ENCODE measurements around the gene MUC13.

MUC13 gene

GRCh38 chr3:124861041-124861440 is 73.5 kb downstream of the MUC13 start:
- Histone ChIP-seq H3K4me3 (ENCODE audit: low read depth in 1 of 2, low read length in 2 of 2) (no peak overlapping the region), H3K9ac (ENCODE audit: low read depth, low read length) (no peak overlapping the region), H3K27me3 (ENCODE audit: insufficient read depth, low read length, poor library complexity) (peaks cover 3% of the 10 kb centered on the region), H3K27ac (ENCODE audit: low read length) (no peak overlapping the region), H2AFZ (ENCODE audit: low read depth, low read length) (no peak overlapping the region), H4K20me1 (ENCODE audit: insufficient read depth, low read length) (no peaks in the 10 kb centered on the region), H3K4me1 (ENCODE audit: insufficient read depth, low read length) (no peaks in the 10 kb centered on the region), H3K36me3 (ENCODE audit: insufficient read depth, low read length) (no peaks in the 10 kb centered on the region), H3K9me3 (ENCODE audit: insufficient read depth, low read length, severe bottlenecking) (no peaks in the 10 kb centered on the region), H3K79me2 (ENCODE audit: insufficient read depth, low read length) (no peaks in the 10 kb centered on the region), H3K4me2 (ENCODE audit: insufficient read depth, low read length) (no peak overlapping the region)
- no peak for DNase-seq
- no peak for TF ChIP-seq CTCF (IDR thresholded peaks at IDR 0.05; ENCODE audit: borderline replicate concordance, extremely low read depth, low read length, poor library complexity, severe bottlenecking)
- TF ChIP-seq EZH2 (IDR thresholded peaks at IDR 0.05; ENCODE audit: borderline replicate concordance, low read depth, low read length, severe bottlenecking) = no peak
- ATAC-seq (ENCODE audit: insufficient read depth, low read depth) = no peak

- no peak overlapping the region for H3K9ac ChIP-seq (ENCODE audit: low read depth, low read length)
Observed at GRCh38 chr3:124860599-124860998, 74.0 kb downstream of the MUC13 start.

GRCh38 chr3:124859025-124859424 is 75.5 kb downstream of the MUC13 start:
- peaks cover 3% of the 10 kb centered on the region for H3K27me3 ChIP-seq (ENCODE audit: insufficient read depth, low read length, poor library complexity)
- no peak for DNase-seq
- H3K4me2 ChIP-seq (ENCODE audit: insufficient read depth, low read length) = no peak overlapping the region
- H4K20me1 ChIP-seq (ENCODE audit: insufficient read depth, low read length) = no peaks in the 10 kb centered on the region
- H3K9me3 ChIP-seq (ENCODE audit: insufficient read depth, low read length, severe bottlenecking) = no peaks in the 10 kb centered on the region
- TF ChIP-seq EZH2 (IDR thresholded peaks at IDR 0.05; ENCODE audit: borderline replicate concordance, low read depth, low read length, severe bottlenecking) = no peak
- no peak for TF ChIP-seq CTCF (IDR thresholded peaks at IDR 0.05; ENCODE audit: borderline replicate concordance, extremely low read depth, low read length, poor library complexity, severe bottlenecking)
- no peak overlapping the region for H3K9ac ChIP-seq (ENCODE audit: low read depth, low read length)
- H2AFZ ChIP-seq (ENCODE audit: low read depth, low read length) = no peak overlapping the region
- H3K27ac ChIP-seq (ENCODE audit: low read length) = no peak overlapping the region
- H3K4me3 ChIP-seq (ENCODE audit: low read depth in 1 of 2, low read length in 2 of 2) = no peak overlapping the region
- no peaks in the 10 kb centered on the region for H3K36me3 ChIP-seq (ENCODE audit: insufficient read depth, low read length)
- ATAC-seq (ENCODE audit: insufficient read depth, low read depth) = no peak
- no peaks in the 10 kb centered on the region for H3K79me2 ChIP-seq (ENCODE audit: insufficient read depth, low read length)
- H3K4me1 ChIP-seq (ENCODE audit: insufficient read depth, low read length) = no peaks in the 10 kb centered on the region

More at GRCh38 chr3:124860599-124860998, 74.0 kb downstream of the MUC13 start:
- no peak overlapping the region for H3K27ac ChIP-seq (ENCODE audit: low read length)
- no peak overlapping the region for H3K4me3 ChIP-seq (ENCODE audit: low read depth in 1 of 2, low read length in 2 of 2)
- no peaks in the 10 kb centered on the region for H3K36me3 ChIP-seq (ENCODE audit: insufficient read depth, low read length)
- H3K4me2 ChIP-seq (ENCODE audit: insufficient read depth, low read length) = no peak overlapping the region
- no peaks in the 10 kb centered on the region for H3K4me1 ChIP-seq (ENCODE audit: insufficient read depth, low read length)
- no peak for ATAC-seq (ENCODE audit: insufficient read depth, low read depth)
- TF ChIP-seq CTCF (IDR thresholded peaks at IDR 0.05; ENCODE audit: borderline replicate concordance, extremely low read depth, low read length, poor library complexity, severe bottlenecking) (no peak), EZH2 (IDR thresholded peaks at IDR 0.05; ENCODE audit: borderline replicate concordance, low read depth, low read length, severe bottlenecking) (no peak)
- H3K79me2 ChIP-seq (ENCODE audit: insufficient read depth, low read length) = no peaks in the 10 kb centered on the region
- H3K27me3 ChIP-seq (ENCODE audit: insufficient read depth, low read length, poor library complexity) = peaks cover 3% of the 10 kb centered on the region
- H2AFZ ChIP-seq (ENCODE audit: low read depth, low read length) = no peak overlapping the region
- H4K20me1 ChIP-seq (ENCODE audit: insufficient read depth, low read length) = no peaks in the 10 kb centered on the region
- no peaks in the 10 kb centered on the region for H3K9me3 ChIP-seq (ENCODE audit: insufficient read depth, low read length, severe bottlenecking)
- DNase-seq = no peak

- Histone ChIP-seq H3K27me3 (ENCODE audit: insufficient read depth, low read length, poor library complexity) (peaks cover 3% of the 10 kb centered on the region), H3K4me2 (ENCODE audit: insufficient read depth, low read length) (no peak overlapping the region), H3K9me3 (ENCODE audit: insufficient read depth, low read length, severe bottlenecking) (no peaks in the 10 kb centered on the region), H3K36me3 (ENCODE audit: insufficient read depth, low read length) (no peaks in the 10 kb centered on the region), H3K27ac (ENCODE audit: low read length) (no peak overlapping the region), H4K20me1 (ENCODE audit: insufficient read depth, low read length) (no peaks in the 10 kb centered on the region), H3K4me1 (ENCODE audit: insufficient read depth, low read length) (no peaks in the 10 kb centered on the region), H3K79me2 (ENCODE audit: insufficient read depth, low read length) (no peaks in the 10 kb centered on the region), H3K4me3 (ENCODE audit: low read depth in 1 of 2, low read length in 2 of 2) (no peak overlapping the region), H2AFZ (ENCODE audit: low read depth, low read length) (no peak overlapping the region), H3K9ac (ENCODE audit: low read depth, low read length) (no peak overlapping the region)
- ATAC-seq (ENCODE audit: insufficient read depth, low read depth) = no peak
- TF ChIP-seq EZH2 (IDR thresholded peaks at IDR 0.05; ENCODE audit: borderline replicate concordance, low read depth, low read length, severe bottlenecking) (no peak), CTCF (IDR thresholded peaks at IDR 0.05; ENCODE audit: borderline replicate concordance, extremely low read depth, low read length, poor library complexity, severe bottlenecking) (no peak)
- no peak for DNase-seq
Observed at GRCh38 chr3:124858275-124858674, 76.3 kb downstream of the MUC13 start.
